GM10847 (cell line): Measurements from ENCODE around the gene TEX26.

Experiments
- POLR2A ChIP-seq: IDR thresholded peaks from 2 replicates; pipeline ENCODE4 v1.6.1; 2011; ENCODE audit not compliant: insufficient read length; ENCODE audit errors: extremely low read depth

TEX26 gene

GRCh38 chr13:30983431-30983830, 51.0 kb downstream of the TEX26 start:
- no peak for TF ChIP-seq POLR2A

GRCh38 chr13:30984620-30985019, 52.2 kb downstream of the TEX26 start:
- no peak for TF ChIP-seq POLR2A

- no peak for TF ChIP-seq POLR2A
Observed at GRCh38 chr13:30985637-30986205, 53.3 kb downstream of the TEX26 start.

GRCh38 chr13:30991184-30991583, 58.7 kb downstream of the TEX26 start:
- no peak for TF ChIP-seq POLR2A

GRCh38 chr13:30991922-30992321, 59.5 kb downstream of the TEX26 start:
- no peak for TF ChIP-seq POLR2A

- no peak for TF ChIP-seq POLR2A
Observed at GRCh38 chr13:30995331-30995730, 62.9 kb downstream of the TEX26 start.

- no peak for TF ChIP-seq POLR2A
Observed at GRCh38 chr13:30997697-30998096, 65.2 kb downstream of the TEX26 start.

- no peak for TF ChIP-seq POLR2A
Observed at GRCh38 chr13:30998136-30999088, 66.0 kb downstream of the TEX26 start.

GRCh38 chr13:31000889-31001288, 68.4 kb downstream of the TEX26 start:
- TF ChIP-seq POLR2A: no peak

- TF ChIP-seq POLR2A: no peak
Observed at GRCh38 chr13:31001647-31002046, 69.2 kb downstream of the TEX26 start.

GRCh38 chr13:31005066-31005465, 72.6 kb downstream of the TEX26 start:
- TF ChIP-seq POLR2A: no peak

GRCh38 chr13:31007417-31007816, 75.0 kb downstream of the TEX26 start:
- TF ChIP-seq POLR2A: no peak

- TF ChIP-seq POLR2A: no peak
Observed at GRCh38 chr13:31008400-31009115, 76.1 kb downstream of the TEX26 start.

- no peak for TF ChIP-seq POLR2A
Observed at GRCh38 chr13:31009166-31009565, 76.7 kb downstream of the TEX26 start.

GRCh38 chr13:31010296-31010695, 77.8 kb downstream of the TEX26 start:
- TF ChIP-seq POLR2A: no peak
